ENCODE measurements around the gene HEATR5A. TPM values are rescaled to one million over a fixed set of nuclear protein-coding genes. Genes with fewer than 3 reads are reported as not detected.
"Not testable (repeated sequence)": the region's sequence is repeated elsewhere in the genome, so short reads cannot be mapped to it uniquely, and the experiment has no call there.

Gene HEATR5A
- total RNA-seq, 1 experiment from 2014 or later = 23.1 TPM

DNA sequence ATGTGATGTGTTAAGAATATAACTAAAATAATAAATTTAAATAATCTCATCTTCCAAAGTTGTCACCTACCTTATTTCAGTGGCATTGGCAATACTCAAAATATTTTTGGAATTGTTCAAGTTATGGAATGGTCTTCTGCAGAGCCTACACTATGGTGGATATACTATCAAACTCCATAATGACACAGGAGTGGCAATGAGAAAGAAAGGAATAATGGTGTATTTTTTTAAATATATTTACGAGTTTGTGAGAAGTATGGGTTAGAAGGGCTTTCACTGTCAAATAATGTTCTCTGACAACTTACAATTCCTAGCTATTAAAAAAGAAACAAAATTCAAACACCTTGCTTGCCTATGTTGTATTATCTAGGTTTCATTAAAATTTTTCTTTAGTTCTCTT, 38.1 kb downstream of the HEATR5A start:
- POLR2A ChIA-PET = no interaction called here
- TF ChIP-seq, protein P1, sequence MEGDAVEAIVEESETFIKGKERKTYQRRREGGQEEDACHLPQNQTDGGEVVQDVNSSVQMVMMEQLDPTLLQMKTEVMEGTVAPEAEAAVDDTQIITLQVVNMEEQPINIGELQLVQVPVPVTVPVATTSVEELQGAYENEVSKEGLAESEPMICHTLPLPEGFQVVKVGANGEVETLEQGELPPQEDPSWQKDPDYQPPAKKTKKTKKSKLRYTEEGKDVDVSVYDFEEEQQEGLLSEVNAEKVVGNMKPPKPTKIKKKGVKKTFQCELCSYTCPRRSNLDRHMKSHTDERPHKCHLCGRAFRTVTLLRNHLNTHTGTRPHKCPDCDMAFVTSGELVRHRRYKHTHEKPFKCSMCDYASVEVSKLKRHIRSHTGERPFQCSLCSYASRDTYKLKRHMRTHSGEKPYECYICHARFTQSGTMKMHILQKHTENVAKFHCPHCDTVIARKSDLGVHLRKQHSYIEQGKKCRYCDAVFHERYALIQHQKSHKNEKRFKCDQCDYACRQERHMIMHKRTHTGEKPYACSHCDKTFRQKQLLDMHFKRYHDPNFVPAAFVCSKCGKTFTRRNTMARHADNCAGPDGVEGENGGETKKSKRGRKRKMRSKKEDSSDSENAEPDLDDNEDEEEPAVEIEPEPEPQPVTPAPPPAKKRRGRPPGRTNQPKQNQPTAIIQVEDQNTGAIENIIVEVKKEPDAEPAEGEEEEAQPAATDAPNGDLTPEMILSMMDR (IDR thresholded peaks at IDR 0.05; ENCODE audit: unreplicated experiment) = no peak

DNA sequence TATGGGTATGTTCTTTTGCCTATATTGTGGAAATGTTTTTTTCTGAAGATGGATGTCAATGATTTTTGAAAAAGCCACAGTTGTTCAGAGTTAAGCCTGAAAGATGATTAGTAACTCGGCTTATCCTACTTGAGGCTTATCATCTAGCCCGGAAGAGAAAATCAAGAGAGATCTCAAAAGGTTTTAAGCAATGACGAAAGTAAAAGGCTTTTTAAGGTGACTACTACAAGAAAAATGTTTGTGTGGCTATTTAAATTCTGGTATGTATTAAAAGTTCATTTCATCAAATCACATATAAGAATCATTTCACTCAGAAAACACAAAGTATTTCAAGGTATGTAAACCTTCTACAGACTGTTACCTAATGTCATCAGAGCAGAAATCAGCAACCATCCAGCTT, 40.2 kb downstream of the HEATR5A start:
- TF ChIP-seq, protein P1 (IDR thresholded peaks at IDR 0.05; ENCODE audit: unreplicated experiment) = no peak
- no peak for DNase-seq (ENCODE audit: unreplicated experiment)
- ChIA-PET POLR2A (no interaction called here), CTCF (interaction anchor here (1.0 kb wide), 1 partner anchor 14 kb away, joined by 3 read pairs; no protein-coding TSS in a partner anchor)
- no TSS peak for BruUV-seq (replicated peaks)
- no peaks in the 10 kb centered on the region for H3K9me3 Mint-ChIP-seq (ENCODE audit: unreplicated experiment)
- H3K27ac Mint-ChIP-seq (ENCODE audit: low read depth, unreplicated experiment) = no peak overlapping the region
- intact Hi-C loops (cut with micrococcal nuclease) = no loop called here
- H3K4me1 Mint-ChIP-seq (ENCODE audit: insufficient read depth, unreplicated experiment) = no peaks in the 10 kb centered on the region
- H3K4me3 Mint-ChIP-seq (ENCODE audit: unreplicated experiment) = no peak overlapping the region
- peaks cover 53% of the 10 kb centered on the region for H3K36me3 Mint-ChIP-seq (ENCODE audit: insufficient read depth, unreplicated experiment)
- H3K27me3 Mint-ChIP-seq (ENCODE audit: insufficient read depth, unreplicated experiment) = no peaks in the 10 kb centered on the region

More for the DNA sequence above, 38.1 kb downstream of the HEATR5A start:
- no peaks in the 10 kb centered on the region for H3K4me1 Mint-ChIP-seq (ENCODE audit: insufficient read depth, unreplicated experiment)
- no peak overlapping the region for H3K4me3 Mint-ChIP-seq (ENCODE audit: unreplicated experiment)
- no peak for DNase-seq (ENCODE audit: unreplicated experiment)
- H3K9me3 Mint-ChIP-seq (ENCODE audit: unreplicated experiment) = no peaks in the 10 kb centered on the region
- H3K27ac Mint-ChIP-seq (ENCODE audit: low read depth, unreplicated experiment) = no peak overlapping the region
- H3K36me3 Mint-ChIP-seq (ENCODE audit: insufficient read depth, unreplicated experiment) = peaks cover 41% of the 10 kb centered on the region
- no peaks in the 10 kb centered on the region for H3K27me3 Mint-ChIP-seq (ENCODE audit: insufficient read depth, unreplicated experiment)
- intact Hi-C loops (cut with micrococcal nuclease) = no loop called here
- no TSS peak for BruUV-seq (replicated peaks)
- CTCF ChIA-PET = no interaction called here

DNA sequence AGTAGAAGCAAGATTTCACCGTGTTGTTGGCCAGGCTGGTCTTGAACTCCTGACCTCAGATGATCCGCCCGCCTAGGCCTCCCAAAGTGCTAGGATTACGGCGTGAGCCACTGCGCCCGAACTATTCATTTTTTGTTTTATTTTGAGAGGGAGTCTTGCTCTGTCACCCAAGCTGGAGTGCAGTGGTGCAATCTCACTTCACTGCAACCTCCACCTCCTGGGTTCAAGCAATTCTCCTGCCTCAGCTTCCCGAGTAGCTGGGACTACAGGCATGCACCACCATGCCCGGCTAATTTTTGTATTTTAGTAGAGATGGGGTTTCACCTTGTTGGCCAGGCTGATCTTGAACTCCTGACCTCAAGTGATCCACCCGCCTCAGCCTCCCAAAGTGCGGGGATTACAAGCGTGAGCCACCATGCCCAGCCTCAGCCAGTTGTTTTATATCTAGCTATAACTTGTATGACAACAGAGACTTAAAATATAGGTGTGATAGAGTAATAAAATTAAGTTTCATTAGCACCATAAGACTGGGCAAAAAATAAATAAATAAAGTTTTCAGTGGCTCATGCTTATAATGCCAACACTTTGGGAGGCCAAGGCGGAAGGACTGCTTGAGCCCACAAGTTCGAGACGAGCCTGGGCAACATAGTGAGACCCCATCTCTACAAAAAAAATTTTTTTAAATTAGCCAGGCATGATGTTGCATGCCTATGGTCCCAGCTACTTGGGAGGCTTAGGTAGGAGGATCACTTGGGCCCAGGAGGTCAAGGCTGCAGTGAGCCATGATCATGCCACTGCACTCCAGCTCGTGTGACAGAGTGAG, 41.0 kb downstream of the HEATR5A start:
- H3K27ac Mint-ChIP-seq (ENCODE audit: low read depth, unreplicated experiment); intact Hi-C loops (cut with micrococcal nuclease); H3K9me3 Mint-ChIP-seq (ENCODE audit: unreplicated experiment); H3K27me3 Mint-ChIP-seq (ENCODE audit: insufficient read depth, unreplicated experiment); POLR2A ChIA-PET; H3K4me1 Mint-ChIP-seq (ENCODE audit: insufficient read depth, unreplicated experiment); DNase-seq (ENCODE audit: unreplicated experiment); BruUV-seq (replicated peaks); H3K4me3 Mint-ChIP-seq (ENCODE audit: unreplicated experiment): not testable (repeated sequence)
- H3K36me3 Mint-ChIP-seq (ENCODE audit: insufficient read depth, unreplicated experiment) = peaks cover 56% of the 10 kb centered on the region
- CTCF ChIA-PET = interaction anchor here (0.7 to 2.4 kb wide), 3 partner anchors 13 to 70 kb away, joined by 3 to 11 read pairs (median 3); no protein-coding TSS in a partner anchor

DNA sequence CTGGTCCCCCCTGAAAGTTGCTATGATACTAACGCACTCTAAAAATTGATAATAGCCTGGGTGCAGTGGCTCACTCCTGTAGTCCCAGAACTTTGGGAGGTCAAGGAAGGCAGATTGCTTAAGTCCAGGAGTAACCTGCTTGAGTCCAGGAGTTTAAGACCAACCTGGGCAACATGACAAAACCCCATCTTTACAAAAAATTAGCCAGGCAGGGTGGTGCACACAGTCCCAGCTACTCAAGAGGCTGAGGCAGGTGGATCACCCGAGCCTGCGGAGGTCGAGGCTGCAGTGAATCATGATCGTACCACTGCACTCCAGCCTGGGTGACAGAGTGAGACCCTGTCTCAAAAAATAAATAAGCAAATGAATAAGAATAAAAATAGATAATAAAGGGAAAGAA, 42.9 kb downstream of the HEATR5A start:
- intact Hi-C loops (cut with micrococcal nuclease) = no loop called here
- TF ChIP-seq, protein P1 (IDR thresholded peaks at IDR 0.05; ENCODE audit: unreplicated experiment) = no peak
- no peaks in the 10 kb centered on the region for H3K9me3 Mint-ChIP-seq (ENCODE audit: unreplicated experiment)
- ChIA-PET CTCF (interaction anchor here (0.8 to 2.4 kb wide), 6 partner anchors 9 to 199 kb away, joined by 3 to 11 read pairs (median 4); no protein-coding TSS in a partner anchor), POLR2A (no interaction called here)
- no peak overlapping the region for H3K27ac Mint-ChIP-seq (ENCODE audit: low read depth, unreplicated experiment)
- no peak overlapping the region for H3K4me3 Mint-ChIP-seq (ENCODE audit: unreplicated experiment)
- no peak for DNase-seq (ENCODE audit: unreplicated experiment)
- H3K27me3 Mint-ChIP-seq (ENCODE audit: insufficient read depth, unreplicated experiment) = no peaks in the 10 kb centered on the region
- no peaks in the 10 kb centered on the region for H3K4me1 Mint-ChIP-seq (ENCODE audit: insufficient read depth, unreplicated experiment)
- peaks cover 67% of the 10 kb centered on the region for H3K36me3 Mint-ChIP-seq (ENCODE audit: insufficient read depth, unreplicated experiment)
- no TSS peak for BruUV-seq (replicated peaks)
